ENCODE data around the gene HTR7. TPM values are rescaled to one million over a fixed set of nuclear protein-coding genes. Genes with fewer than 3 reads are reported as not detected.
A peak's percentile ranks its signal among the peaks of the same experiment; 100 is the strongest.

Gene HTR7
- total RNA-seq, 4 donors from 2014 or later = 0.29 to 1.5 (median 0.68) TPM

- TF ChIP-seq CTCF (IDR thresholded peaks at IDR 0.05) (no peak), POLR2A (IDR thresholded peaks at IDR 0.05) (no peak)
- H3K9me3 ChIP-seq = no peaks in the 10 kb centered on the region
- no peak for DNase-seq
Observed at GRCh38 chr10:90777621-90778020, 80.2 kb downstream of the HTR7 start.

GRCh38 chr10:90775351-90776028, 82.3 kb downstream of the HTR7 start:
- Histone ChIP-seq H3K27me3 (no peaks in the 10 kb centered on the region), H3K4me3 (no peak overlapping the region), H3K4me1 (no peaks in the 10 kb centered on the region), H3K9me3 (no peaks in the 10 kb centered on the region), H3K27ac (no peak overlapping the region), H3K36me3 (no peaks in the 10 kb centered on the region)
- intact Hi-C loops (cut with DNase I; ENCODE audit: low total_unique reads) = no loop called here
- no peak for DNase-seq
- no peak for TF ChIP-seq POLR2A (IDR thresholded peaks at IDR 0.05)
- no peak for TF ChIP-seq CTCF (IDR thresholded peaks at IDR 0.05)

More at GRCh38 chr10:90777621-90778020, 80.2 kb downstream of the HTR7 start:
- H3K27me3 ChIP-seq = no peaks in the 10 kb centered on the region
- H3K36me3 ChIP-seq = no peaks in the 10 kb centered on the region
- intact Hi-C loops (cut with DNase I; ENCODE audit: low total_unique reads) = no loop called here
- no peaks in the 10 kb centered on the region for H3K4me1 ChIP-seq
- no peak overlapping the region for H3K27ac ChIP-seq
- H3K4me3 ChIP-seq = no peak overlapping the region

- DNase-seq = no peak
- no peak for TF ChIP-seq POLR2A (IDR thresholded peaks at IDR 0.05)
- TF ChIP-seq CTCF (IDR thresholded peaks at IDR 0.05) = no peak
- Histone ChIP-seq H3K4me1 (no peaks in the 10 kb centered on the region), H3K4me3 (no peak overlapping the region), H3K27ac (no peak overlapping the region), H3K9me3 (no peaks in the 10 kb centered on the region), H3K36me3 (no peaks in the 10 kb centered on the region), H3K27me3 (no peaks in the 10 kb centered on the region)
- intact Hi-C loops (cut with DNase I; ENCODE audit: low total_unique reads) = no loop called here
Observed at GRCh38 chr10:90769946-90770841, 87.6 kb downstream of the HTR7 start.

- TF ChIP-seq POLR2A (IDR thresholded peaks at IDR 0.05) (no peak), CTCF (IDR thresholded peaks at IDR 0.05) (peak; percentile 28 to 47 (median 38))
- Histone ChIP-seq H3K27ac (no peak overlapping the region), H3K4me1 (no peaks in the 10 kb centered on the region), H3K27me3 (no peaks in the 10 kb centered on the region), H3K36me3 (no peaks in the 10 kb centered on the region), H3K9me3 (no peaks in the 10 kb centered on the region), H3K4me3 (no peak overlapping the region)
- intact Hi-C loops (cut with DNase I; ENCODE audit: low total_unique reads) = no loop called here
- no peak for DNase-seq
Observed at GRCh38 chr10:90751107-90751997, 106.5 kb downstream of the HTR7 start.

Data from uterus (tissue), 4 donors.